ENCODE measurements around the gene TSPAN5.

Gene TSPAN5

DNA sequence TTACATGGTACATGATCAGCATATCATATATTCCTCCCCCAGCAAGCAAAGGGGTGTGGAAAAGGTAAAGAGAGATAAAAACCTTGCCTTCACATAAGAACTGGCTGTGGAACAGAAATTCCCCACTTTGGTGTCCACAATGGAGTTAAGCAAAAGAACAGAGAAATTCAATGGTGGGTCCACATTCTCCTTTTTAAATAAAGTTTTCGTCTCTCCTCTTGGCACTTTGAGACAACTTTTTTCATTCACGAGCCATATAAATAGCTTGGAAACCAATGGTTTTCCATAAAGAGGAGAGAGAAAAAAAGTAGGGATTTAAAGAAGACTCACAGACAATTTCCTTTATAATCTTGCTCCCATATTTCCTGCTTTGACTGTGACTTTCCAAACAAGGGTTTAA, 148.1 kb downstream of the TSPAN5 start:
- no peaks in the 10 kb centered on the region for H3K36me3 ChIP-seq (ENCODE audit: control insufficient read depth, insufficient read depth, low read length)
- no peak overlapping the region for H3K27ac ChIP-seq (ENCODE audit: low read depth, low read length)
- no peak overlapping the region for H3K9ac ChIP-seq (ENCODE audit: low read length)

GRCh38 chr4:98509721-98510120, 148.7 kb downstream of the TSPAN5 start:
- no peaks in the 10 kb centered on the region for H3K27me3 ChIP-seq (ENCODE audit: control insufficient read depth, insufficient read depth, low read length)
- H3K36me3 ChIP-seq (ENCODE audit: control insufficient read depth, insufficient read depth, low read length): no peaks in the 10 kb centered on the region
- H3K9ac ChIP-seq (ENCODE audit: low read length): no peak overlapping the region
- no peak overlapping the region for H3K4me3 ChIP-seq (ENCODE audit: low read length)
- H3K4me1 ChIP-seq (ENCODE audit: control insufficient read depth, insufficient read depth, low read length): no peaks in the 10 kb centered on the region
- no peak overlapping the region for H3K27ac ChIP-seq (ENCODE audit: low read depth, low read length)

More for the DNA sequence above, 148.1 kb downstream of the TSPAN5 start:
- Histone ChIP-seq H3K4me3 (ENCODE audit: low read length) (no peak overlapping the region), H3K4me1 (ENCODE audit: control insufficient read depth, insufficient read depth, low read length) (no peaks in the 10 kb centered on the region), H3K27me3 (ENCODE audit: control insufficient read depth, insufficient read depth, low read length) (no peaks in the 10 kb centered on the region)

GRCh38 chr4:98508829-98509598, 149.4 kb downstream of the TSPAN5 start:
- no peaks in the 10 kb centered on the region for H3K36me3 ChIP-seq (ENCODE audit: control insufficient read depth, insufficient read depth, low read length)
- H3K4me1 ChIP-seq (ENCODE audit: control insufficient read depth, insufficient read depth, low read length): no peaks in the 10 kb centered on the region
- H3K9ac ChIP-seq (ENCODE audit: low read length): no peak overlapping the region
- no peak overlapping the region for H3K27ac ChIP-seq (ENCODE audit: low read depth, low read length)
- no peak overlapping the region for H3K4me3 ChIP-seq (ENCODE audit: low read length)
- no peaks in the 10 kb centered on the region for H3K27me3 ChIP-seq (ENCODE audit: control insufficient read depth, insufficient read depth, low read length)

- no peaks in the 10 kb centered on the region for H3K27me3 ChIP-seq (ENCODE audit: control insufficient read depth, insufficient read depth, low read length)
- H3K9ac ChIP-seq (ENCODE audit: low read length): no peak overlapping the region
- no peaks in the 10 kb centered on the region for H3K36me3 ChIP-seq (ENCODE audit: control insufficient read depth, insufficient read depth, low read length)
- H3K27ac ChIP-seq (ENCODE audit: low read depth, low read length): no peak overlapping the region
- no peaks in the 10 kb centered on the region for H3K4me1 ChIP-seq (ENCODE audit: control insufficient read depth, insufficient read depth, low read length)
- H3K4me3 ChIP-seq (ENCODE audit: low read length): no peak overlapping the region
Measured at GRCh38 chr4:98508248-98508647, 150.2 kb downstream of the TSPAN5 start.

- no peak overlapping the region for H3K27ac ChIP-seq (ENCODE audit: low read depth, low read length)
- no peak overlapping the region for H3K9ac ChIP-seq (ENCODE audit: low read length)
- H3K27me3 ChIP-seq (ENCODE audit: control insufficient read depth, insufficient read depth, low read length): no peaks in the 10 kb centered on the region
- H3K4me1 ChIP-seq (ENCODE audit: control insufficient read depth, insufficient read depth, low read length): no peaks in the 10 kb centered on the region
- no peaks in the 10 kb centered on the region for H3K36me3 ChIP-seq (ENCODE audit: control insufficient read depth, insufficient read depth, low read length)
- H3K4me3 ChIP-seq (ENCODE audit: low read length): no peak overlapping the region
Measured at GRCh38 chr4:98507299-98507698, 151.1 kb downstream of the TSPAN5 start.

DNA sequence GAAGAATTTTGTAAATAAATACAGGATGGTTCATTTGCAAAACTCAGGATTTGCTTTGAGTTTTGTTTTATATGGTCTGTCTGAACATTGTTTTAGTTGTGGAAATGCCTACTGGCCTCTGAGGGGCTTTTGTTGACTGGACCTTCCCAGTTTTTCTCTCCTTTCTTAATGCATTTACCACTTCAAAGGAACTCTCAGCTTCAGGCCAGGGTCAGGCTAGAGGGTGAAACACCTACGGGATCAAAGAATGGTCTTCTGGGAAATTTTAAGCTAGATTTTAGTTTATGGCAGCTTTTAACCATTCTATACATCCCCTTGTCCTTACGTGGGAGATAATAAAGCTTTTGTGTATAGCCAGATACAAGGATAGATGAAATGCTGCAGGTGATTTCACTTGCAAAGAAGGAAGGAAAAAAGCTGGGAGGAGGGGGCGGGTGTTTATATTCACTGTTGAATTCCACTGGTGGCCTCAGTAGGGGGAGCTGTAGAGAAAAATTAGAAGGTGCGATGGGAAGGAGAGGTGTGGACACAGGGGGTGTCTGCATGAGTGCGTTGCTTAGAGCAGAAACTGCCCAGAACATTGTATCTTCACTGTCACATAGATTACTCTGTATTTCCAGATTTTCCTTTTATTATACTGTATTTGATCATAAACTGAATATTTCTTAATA, 151.8 kb downstream of the TSPAN5 start:
- Histone ChIP-seq H3K27ac (ENCODE audit: low read depth, low read length) (no peak overlapping the region), H3K36me3 (ENCODE audit: control insufficient read depth, insufficient read depth, low read length) (no peaks in the 10 kb centered on the region), H3K9ac (ENCODE audit: low read length) (no peak overlapping the region), H3K4me3 (ENCODE audit: low read length) (no peak overlapping the region), H3K27me3 (ENCODE audit: control insufficient read depth, insufficient read depth, low read length) (no peaks in the 10 kb centered on the region), H3K4me1 (ENCODE audit: control insufficient read depth, insufficient read depth, low read length) (no peaks in the 10 kb centered on the region)

DNA sequence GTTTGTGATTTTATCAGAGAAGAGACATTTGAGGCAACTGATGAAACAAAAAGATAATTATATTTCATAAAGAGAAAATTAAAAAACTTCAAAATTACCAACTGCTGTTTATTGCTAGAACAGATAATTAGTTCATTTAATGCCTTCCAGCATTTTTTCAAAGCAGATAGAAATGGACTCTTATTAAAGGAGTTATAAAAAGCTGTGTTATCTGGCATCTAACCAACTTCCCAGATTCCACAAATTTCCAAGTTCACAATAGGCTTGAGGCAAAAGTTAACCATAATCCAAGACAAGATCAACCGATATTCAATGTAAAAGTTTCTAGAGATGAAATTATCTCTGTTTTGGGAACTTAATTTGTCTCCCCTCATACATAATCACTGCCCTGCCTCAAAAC, 152.4 kb downstream of the TSPAN5 start:
- H3K27ac ChIP-seq (ENCODE audit: low read depth, low read length): no peak overlapping the region

DNA sequence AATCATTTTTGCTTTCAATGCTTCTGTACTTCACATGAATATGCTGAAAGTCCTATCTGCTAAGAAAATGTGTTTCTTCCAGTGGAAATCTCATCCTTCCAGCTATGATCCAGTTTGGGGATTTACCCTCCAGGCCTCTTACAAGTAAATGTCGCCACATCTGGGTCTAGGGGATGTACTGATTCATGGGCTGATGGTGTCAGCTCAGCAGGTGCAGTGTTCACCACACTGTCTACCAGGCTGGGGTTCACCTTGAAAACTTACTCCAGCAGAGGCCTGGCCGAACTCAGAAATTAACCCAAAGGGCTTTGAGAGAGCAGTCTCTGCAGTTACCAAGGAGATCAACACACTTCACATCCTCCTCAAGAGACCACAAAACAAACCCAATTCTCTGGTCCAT, 154.3 kb downstream of the TSPAN5 start:
- Histone ChIP-seq H3K27me3 (ENCODE audit: control insufficient read depth, insufficient read depth, low read length) (no peaks in the 10 kb centered on the region), H3K4me1 (ENCODE audit: control insufficient read depth, insufficient read depth, low read length) (no peaks in the 10 kb centered on the region), H3K4me3 (ENCODE audit: low read length) (no peak overlapping the region), H3K9ac (ENCODE audit: low read length) (no peak overlapping the region), H3K27ac (ENCODE audit: low read depth, low read length) (no peak overlapping the region), H3K36me3 (ENCODE audit: control insufficient read depth, insufficient read depth, low read length) (no peaks in the 10 kb centered on the region)

More for the DNA sequence above, 152.4 kb downstream of the TSPAN5 start:
- no peaks in the 10 kb centered on the region for H3K27me3 ChIP-seq (ENCODE audit: control insufficient read depth, insufficient read depth, low read length)
- H3K4me1 ChIP-seq (ENCODE audit: control insufficient read depth, insufficient read depth, low read length): no peaks in the 10 kb centered on the region
- H3K36me3 ChIP-seq (ENCODE audit: control insufficient read depth, insufficient read depth, low read length): no peaks in the 10 kb centered on the region
- no peak overlapping the region for H3K9ac ChIP-seq (ENCODE audit: low read length)
- no peak overlapping the region for H3K4me3 ChIP-seq (ENCODE audit: low read length)

DNA sequence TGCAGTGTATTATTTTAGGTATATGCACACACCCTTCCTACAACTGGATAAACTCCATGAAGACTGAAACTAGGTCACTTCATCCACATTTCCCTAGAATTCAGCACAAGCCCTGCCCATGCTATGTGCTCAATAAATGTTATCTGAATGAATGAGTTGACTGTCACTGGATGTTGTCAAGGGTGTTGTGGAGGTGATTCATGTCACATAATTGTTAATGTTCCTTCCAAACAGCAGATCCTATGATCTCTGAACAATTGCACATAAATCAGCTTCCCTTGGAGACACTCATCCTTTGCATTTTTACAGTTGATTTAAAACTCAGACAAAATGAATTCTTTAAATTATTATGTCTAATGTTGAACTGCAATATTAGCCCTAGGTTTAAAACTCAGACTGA, 154.7 kb downstream of the TSPAN5 start:
- Histone ChIP-seq H3K27ac (ENCODE audit: low read depth, low read length) (no peak overlapping the region), H3K36me3 (ENCODE audit: control insufficient read depth, insufficient read depth, low read length) (no peaks in the 10 kb centered on the region), H3K27me3 (ENCODE audit: control insufficient read depth, insufficient read depth, low read length) (no peaks in the 10 kb centered on the region), H3K9ac (ENCODE audit: low read length) (no peak overlapping the region), H3K4me1 (ENCODE audit: control insufficient read depth, insufficient read depth, low read length) (no peaks in the 10 kb centered on the region), H3K4me3 (ENCODE audit: low read length) (no peak overlapping the region)

- no peaks in the 10 kb centered on the region for H3K36me3 ChIP-seq (ENCODE audit: control insufficient read depth, insufficient read depth, low read length)
- H3K4me3 ChIP-seq (ENCODE audit: low read length): no peak overlapping the region
- no peak overlapping the region for H3K27ac ChIP-seq (ENCODE audit: low read depth, low read length)
- H3K9ac ChIP-seq (ENCODE audit: low read length): no peak overlapping the region
- no peaks in the 10 kb centered on the region for H3K4me1 ChIP-seq (ENCODE audit: control insufficient read depth, insufficient read depth, low read length)
- no peaks in the 10 kb centered on the region for H3K27me3 ChIP-seq (ENCODE audit: control insufficient read depth, insufficient read depth, low read length)
Measured at GRCh38 chr4:98502624-98503023, 155.8 kb downstream of the TSPAN5 start.

DNA sequence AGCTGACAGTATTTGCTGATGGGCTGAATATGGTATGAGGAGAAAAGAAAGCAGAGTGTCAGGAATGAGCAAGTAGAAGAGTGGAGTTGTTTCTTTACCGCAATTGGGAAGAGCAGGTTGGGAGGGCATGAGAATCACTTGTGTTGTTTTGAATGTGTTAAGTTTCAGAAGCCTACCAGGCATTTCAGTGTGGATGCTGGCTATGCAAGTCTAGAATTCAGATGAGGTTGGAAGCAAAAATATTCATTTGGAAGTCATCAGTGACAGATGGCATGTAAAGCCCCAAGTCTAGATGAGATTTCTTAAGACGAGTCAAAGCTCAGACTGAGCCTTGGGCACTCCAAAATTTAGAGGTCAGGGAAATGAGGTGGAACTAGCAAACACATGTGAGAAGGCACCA, 156.4 kb downstream of the TSPAN5 start:
- Histone ChIP-seq H3K9ac (ENCODE audit: low read length) (no peak overlapping the region), H3K36me3 (ENCODE audit: control insufficient read depth, insufficient read depth, low read length) (no peaks in the 10 kb centered on the region), H3K27me3 (ENCODE audit: control insufficient read depth, insufficient read depth, low read length) (no peaks in the 10 kb centered on the region)

DNA sequence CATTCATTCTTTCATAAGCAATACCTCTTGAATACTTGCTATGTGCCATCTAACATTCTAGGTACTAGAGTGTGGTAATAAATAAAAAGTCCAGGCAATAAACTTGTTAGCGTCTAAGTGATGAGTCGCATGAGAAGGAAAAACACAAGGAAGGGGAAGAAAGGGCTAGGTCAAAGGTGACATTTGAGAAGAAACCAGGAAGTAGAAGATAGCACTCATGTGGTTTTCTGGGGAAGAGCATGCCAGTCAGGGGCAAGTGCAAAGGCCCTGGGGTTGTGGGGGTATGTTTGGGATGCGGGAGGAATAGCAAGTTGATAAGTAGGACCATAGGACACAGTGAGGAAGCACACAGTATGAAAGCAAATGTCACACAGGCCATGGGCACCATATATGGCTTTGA, 157.0 kb downstream of the TSPAN5 start:
- Histone ChIP-seq H3K9ac (ENCODE audit: low read length) (no peak overlapping the region), H3K4me3 (ENCODE audit: low read length) (no peak overlapping the region), H3K36me3 (ENCODE audit: control insufficient read depth, insufficient read depth, low read length) (no peaks in the 10 kb centered on the region), H3K4me1 (ENCODE audit: control insufficient read depth, insufficient read depth, low read length) (no peaks in the 10 kb centered on the region), H3K27me3 (ENCODE audit: control insufficient read depth, insufficient read depth, low read length) (no peaks in the 10 kb centered on the region), H3K27ac (ENCODE audit: low read depth, low read length) (no peak overlapping the region)

More for the DNA sequence above, 156.4 kb downstream of the TSPAN5 start:
- H3K4me3 ChIP-seq (ENCODE audit: low read length): no peak overlapping the region
- H3K27ac ChIP-seq (ENCODE audit: low read depth, low read length): no peak overlapping the region
- H3K4me1 ChIP-seq (ENCODE audit: control insufficient read depth, insufficient read depth, low read length): no peaks in the 10 kb centered on the region

DNA sequence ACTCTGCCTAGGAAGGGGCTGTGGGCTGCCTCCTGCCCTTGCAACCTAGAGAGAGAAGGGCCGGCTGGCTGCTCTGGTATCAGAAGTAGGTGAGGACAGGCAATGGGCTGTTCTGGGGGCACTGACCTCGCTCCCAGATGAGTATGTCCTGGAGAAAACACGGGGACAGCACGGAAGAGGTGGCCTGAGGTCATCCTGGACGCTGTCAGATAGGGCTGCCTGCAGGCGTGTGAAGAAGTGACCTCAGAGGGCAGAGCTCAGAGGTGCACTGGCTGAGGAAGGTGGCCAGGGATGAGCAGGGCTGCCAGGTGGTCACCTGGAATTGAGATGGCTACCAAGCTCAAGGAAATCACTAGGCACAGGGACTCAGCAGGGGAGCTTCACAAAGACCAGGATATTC, 159.6 kb downstream of the TSPAN5 start:
- Histone ChIP-seq H3K4me3 (ENCODE audit: low read length) (no peak overlapping the region), H3K9ac (ENCODE audit: low read length) (no peak overlapping the region)

More for the DNA sequence above, 159.6 kb downstream of the TSPAN5 start:
- Histone ChIP-seq H3K4me1 (ENCODE audit: control insufficient read depth, insufficient read depth, low read length) (peaks cover 7% of the 10 kb centered on the region), H3K27ac (ENCODE audit: low read depth, low read length) (no peak overlapping the region), H3K27me3 (ENCODE audit: control insufficient read depth, insufficient read depth, low read length) (no peaks in the 10 kb centered on the region), H3K36me3 (ENCODE audit: control insufficient read depth, insufficient read depth, low read length) (no peaks in the 10 kb centered on the region)
